Superior temporal gyrus (tissue), 1 donor: ENCODE measurements around the gene GP1BB.

Experiments
- DNase-seq: peaks from one replicate; pipeline ENCODE4 v3.0.0-alpha.2; 2016; ENCODE audit errors: extremely low spot score

Gene GP1BB

DNA sequence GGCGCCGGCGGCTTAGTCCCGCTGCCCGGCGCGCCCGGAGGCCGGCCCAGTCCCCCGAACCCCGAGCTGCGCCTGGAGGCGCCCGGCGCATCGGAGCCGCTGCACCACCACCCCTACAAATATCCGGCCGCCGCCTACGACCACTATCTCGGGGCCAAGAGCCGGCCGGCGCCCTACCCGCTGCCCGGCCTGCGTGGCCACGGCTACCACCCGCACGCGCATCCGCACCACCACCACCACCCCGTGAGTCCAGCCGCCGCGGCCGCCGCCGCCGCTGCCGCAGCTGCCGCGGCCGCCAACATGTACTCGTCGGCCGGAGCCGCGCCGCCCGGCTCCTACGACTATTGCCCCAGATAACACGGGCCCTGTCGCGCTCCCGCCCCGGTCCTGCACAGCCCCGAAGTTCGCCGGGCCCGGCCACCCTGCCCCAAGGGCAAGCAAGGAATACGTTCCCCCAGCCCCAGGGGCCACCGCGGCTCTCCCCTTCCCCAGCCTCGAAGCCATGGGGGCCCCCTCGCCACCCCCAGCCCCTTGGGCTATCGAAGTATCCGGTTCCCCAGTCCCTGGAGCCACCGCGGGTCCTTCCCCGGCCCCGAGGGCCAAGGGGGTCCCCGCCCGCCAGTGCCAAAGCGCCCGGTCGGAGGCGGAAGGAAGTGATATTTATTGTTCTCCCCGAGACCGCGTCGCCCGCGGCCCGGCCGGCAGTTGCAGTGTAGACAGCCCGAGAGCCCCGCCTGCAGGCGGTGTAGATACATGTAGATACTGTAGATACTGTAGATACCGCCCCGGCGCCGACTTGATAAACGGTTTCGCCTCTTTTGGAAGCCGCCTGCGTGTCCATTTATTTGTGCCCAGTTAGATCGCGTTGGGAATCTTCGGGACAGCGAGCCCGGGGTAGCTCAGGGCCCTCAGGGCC, 43.4 kb downstream of the GP1BB start:
- no peak for DNase-seq

DNA sequence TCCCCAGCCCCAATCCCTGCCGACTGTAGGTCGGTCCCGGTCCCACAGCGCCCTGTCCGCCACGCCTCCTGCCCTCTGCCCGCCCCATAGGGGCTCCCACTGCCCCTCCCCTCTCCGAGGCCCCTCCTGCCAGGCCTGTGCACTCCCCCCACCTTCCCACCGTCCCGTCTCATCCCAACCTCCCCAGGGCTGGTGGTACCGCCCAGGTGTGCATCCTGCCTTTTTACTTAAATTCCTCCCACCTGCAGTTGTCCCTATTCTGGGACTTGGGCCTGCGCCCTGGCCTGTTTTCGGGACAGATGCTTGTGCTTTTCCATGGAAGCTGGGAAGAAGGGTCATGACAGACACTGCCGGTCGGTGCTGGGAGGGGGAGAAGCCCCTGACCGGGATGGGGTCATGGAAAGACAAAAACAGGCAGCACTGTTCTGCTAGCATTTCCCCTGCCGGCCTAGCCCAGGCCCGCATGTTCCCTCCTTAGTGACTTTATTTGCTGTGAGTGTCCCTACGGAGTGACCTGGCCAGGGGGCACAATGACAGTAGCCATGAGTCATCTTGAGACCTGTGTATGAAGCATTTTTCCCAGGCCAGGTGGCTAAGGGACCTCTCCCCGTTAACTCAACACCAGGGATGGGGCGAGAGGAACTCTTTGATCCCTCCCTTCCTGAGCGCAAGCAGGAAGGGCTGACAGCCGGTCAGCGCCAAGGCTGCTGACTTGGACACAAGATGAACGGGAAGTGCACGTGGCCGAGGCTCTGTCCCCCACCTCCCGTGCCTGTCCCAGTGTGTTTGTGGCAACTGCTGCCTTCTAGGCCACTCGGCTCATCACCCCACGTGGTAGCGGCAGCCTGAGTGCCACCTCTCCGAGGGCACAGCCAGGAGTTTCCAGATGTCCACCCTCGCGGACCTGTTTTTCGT, 44.3 kb downstream of the GP1BB start:
- no peak for DNase-seq

DNA sequence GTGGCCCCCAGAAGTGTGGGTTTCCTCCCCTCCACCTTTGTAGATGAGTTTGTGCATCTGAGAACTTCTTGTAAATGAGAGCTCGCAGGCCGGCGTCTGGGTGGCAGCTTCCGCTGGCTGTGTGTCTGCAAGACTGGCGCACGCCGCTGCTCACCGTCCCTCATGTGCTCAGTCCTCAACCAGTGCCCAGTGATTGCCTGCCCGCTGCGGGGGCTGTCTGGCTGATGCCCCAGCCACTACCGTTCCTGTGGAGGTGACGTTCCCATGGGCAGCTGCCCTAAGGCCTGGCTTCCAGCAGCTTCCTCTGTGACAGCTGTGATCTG, 46.0 kb downstream of the GP1BB start:
- DNase-seq, result no peak

DNA sequence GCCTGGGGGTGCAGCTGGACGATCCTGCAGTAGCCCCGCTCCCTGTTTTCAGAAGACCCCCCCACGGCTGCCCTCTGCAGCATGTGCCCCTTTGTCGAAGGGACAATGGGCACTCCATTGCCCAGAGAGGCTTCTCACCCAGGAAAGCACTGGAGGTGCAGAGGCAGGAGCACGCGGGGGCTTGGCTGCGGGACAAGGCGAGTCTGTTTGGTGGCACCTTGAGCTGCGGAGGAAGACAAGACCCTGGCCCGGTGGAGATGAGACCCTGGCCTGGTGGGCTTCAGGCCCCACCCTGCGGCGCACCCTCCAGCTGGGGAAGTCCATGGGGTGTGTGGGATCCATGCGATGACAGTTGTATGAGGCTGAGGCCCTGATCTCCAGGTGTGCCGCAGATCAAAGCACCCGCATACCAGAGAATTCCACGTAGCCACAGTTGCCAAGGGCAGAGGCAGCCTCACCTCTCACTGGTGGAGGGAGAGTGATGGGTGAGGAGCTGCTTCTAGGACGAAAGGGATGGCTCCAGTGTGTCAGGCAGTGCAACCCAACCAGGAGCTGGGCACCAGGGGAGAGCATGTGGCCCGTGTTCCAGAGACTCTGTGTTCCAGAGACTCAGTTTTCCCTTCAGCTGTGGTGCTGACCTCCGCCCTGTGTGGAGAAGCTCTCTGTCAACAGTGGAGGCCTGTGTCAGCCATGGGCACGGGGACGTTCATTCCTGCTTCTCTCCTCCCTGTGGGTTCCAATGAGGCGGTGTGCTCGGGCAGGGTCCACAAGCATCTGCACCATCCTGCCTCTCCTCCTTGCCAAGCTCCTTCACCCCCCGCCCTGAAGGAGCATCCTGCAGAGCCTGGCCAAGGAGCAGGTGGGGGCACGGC, 47.2 kb downstream of the GP1BB start:
- DNase-seq, result no peak

DNA sequence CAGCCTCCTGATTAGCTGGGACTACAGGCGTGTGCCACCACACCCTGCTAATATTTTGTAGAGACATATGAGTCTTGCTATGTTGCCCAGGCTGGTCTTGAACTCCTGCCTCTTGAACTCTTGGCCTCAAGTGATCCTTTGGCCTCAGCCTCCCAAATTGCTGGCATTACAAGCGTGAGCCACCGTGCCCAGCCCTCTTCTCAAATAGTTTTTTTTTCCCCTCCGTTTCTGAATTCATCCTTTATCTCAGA, 49.0 kb downstream of the GP1BB start:
- no peak for DNase-seq

GRCh38 chr22:19772673-19773469, 49.5 kb downstream of the GP1BB start:
- DNase-seq, result no peak

DNA sequence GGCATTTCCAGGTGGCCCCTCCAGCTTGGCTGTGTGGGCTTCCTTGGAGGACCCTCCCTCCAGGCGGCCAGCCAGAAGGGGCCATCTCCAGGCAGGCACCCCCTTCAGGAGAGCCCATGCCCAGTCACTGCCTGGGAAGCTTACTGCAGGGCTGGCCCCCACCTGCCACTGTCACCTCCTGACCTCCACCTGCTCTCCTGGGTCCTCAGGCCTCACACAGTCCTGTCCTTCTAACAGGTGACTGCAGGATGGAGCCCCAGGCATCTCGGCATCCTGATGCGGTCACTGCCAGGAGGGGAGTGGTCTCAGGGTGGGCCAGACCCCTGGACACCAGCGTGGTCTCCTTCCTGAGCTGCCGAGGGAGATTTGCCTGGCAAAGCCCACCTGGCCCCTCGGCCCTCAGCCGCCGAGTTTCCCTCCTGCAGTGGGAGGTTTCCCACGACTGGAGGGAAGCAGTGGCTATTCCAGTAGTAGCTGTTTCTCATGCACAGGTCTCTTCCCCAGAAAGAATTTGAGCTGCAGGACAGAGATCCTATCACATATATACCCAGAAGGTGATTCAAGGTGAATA, 50.2 kb downstream of the GP1BB start:
- DNase-seq, result no peak
